PFSK-1 (cell line): ENCODE data around the gene UTP14C.

Experiments used
- POLR2AphosphoS5 ChIP-seq: IDR thresholded peaks from 2 replicates; pipeline ENCODE4 v1.6.1; 2012; ENCODE audit warnings: low read depth, mild to moderate bottlenecking, control low read depth, low read length, moderate library complexity
- TAF1 ChIP-seq: IDR thresholded peaks from 2 replicates; pipeline ENCODE4 v1.6.1; 2012; ENCODE audit warnings: low read length, control low read depth, borderline replicate concordance; ENCODE audit not compliant: insufficient read depth

DNA sequence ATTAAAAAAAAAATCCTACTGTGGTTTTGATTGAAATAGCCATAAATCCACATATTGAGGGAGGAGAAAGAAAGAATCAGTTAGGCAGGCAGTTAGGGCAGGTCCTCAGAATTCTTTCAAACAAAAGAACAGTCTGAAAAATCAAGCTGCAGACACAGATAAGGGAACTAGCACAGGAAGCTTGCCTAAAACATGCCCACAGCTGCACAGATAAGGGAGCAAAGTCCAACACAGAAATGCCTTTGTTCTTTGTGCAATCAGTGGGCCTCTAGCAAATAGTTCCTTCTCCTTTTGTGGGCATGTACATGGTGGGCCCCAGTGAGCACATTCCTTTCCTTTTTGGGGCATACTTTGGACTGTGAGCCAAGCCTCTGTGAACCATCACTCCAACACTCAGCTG is 42.7 kb downstream of the UTP14C start:
- TF ChIP-seq TAF1 = no peak
- TF ChIP-seq POLR2AphosphoS5 = no peak
